ENCODE results near the gene CREB3L1. TPM values are rescaled to one million over a fixed set of nuclear protein-coding genes. Genes with fewer than 3 reads are reported as not detected.

CREB3L1 gene
- total RNA-seq, 1 experiment from 2014 or later = 1.1 TPM

- intact Hi-C loops (cut with micrococcal nuclease) = no loop called here
- no peaks in the 10 kb centered on the region for H4K20me1 ChIP-seq (ENCODE audit: low read length)
- TF ChIP-seq EZH2phosphoT487 (IDR thresholded peaks at IDR 0.05; ENCODE audit: borderline replicate concordance, low read length) (no peak), EZH2 (IDR thresholded peaks at IDR 0.05; ENCODE audit: low read length, unreplicated experiment) (no peak), CTCF (conservative IDR thresholded peaks at IDR 0.05; ENCODE audit: low read depth, low read length) (no peak)
- ChIA-PET CTCF (interaction anchor here (0.5 kb wide), 1 partner anchor 178 kb away, joined by 3 read pairs; no protein-coding TSS in a partner anchor), POLR2A (ENCODE audit: unreplicated experiment) (interaction anchor here (0.7 to 0.9 kb wide), 2 partner anchors 41 to 96 kb away, joined by 4 to 6 read pairs; no protein-coding TSS in a partner anchor)
- no peaks in the 10 kb centered on the region for H3K36me3 ChIP-seq (ENCODE audit: low read depth, low read length)
- peak; percentile 21 for DNase-seq
- H3K4me2 ChIP-seq (ENCODE audit: low read length) = peak overlapping the region; percentile 72
- H3K4me1 ChIP-seq (ENCODE audit: insufficient read depth, low read length) = peaks cover 13% of the 10 kb centered on the region; the same call in 1 of the 2 replicates
- no peaks in the 10 kb centered on the region for H3K9me3 ChIP-seq (ENCODE audit: low read length)
- no peaks in the 10 kb centered on the region for H3K27me3 ChIP-seq (ENCODE audit: low read length)
- H3K9ac ChIP-seq (ENCODE audit: low read length) = no peak overlapping the region
- no peaks in the 10 kb centered on the region for H3K9me2 ChIP-seq (replicated peaks; ENCODE audit: low read length)
- no peak overlapping the region for H3K27ac ChIP-seq (ENCODE audit: low read length)
- H3F3A ChIP-seq (ENCODE audit: low read length, unreplicated experiment) = no peaks in the 10 kb centered on the region
- no peaks in the 10 kb centered on the region for H3K79me2 ChIP-seq (ENCODE audit: low read length)
- peak overlapping the region; percentile 80 for H2AFZ ChIP-seq (ENCODE audit: low read length)
- no TSS peak for BruUV-seq (replicated peaks)
- H3K4me3 ChIP-seq (ENCODE audit: low read length) = peak overlapping the region; percentile 50
- ATAC-seq = peak; percentile 62
These were observed 61.7 kb downstream of the CREB3L1 start for GRCh38 chr11:46338988-46339666.

GRCh38 chr11:46339816-46340215, 62.4 kb downstream of the CREB3L1 start:
- ATAC-seq = no peak

More at GRCh38 chr11:46339816-46340215, 62.4 kb downstream of the CREB3L1 start:
- H3K4me2 ChIP-seq (ENCODE audit: low read length) = no peak overlapping the region
- intact Hi-C loops (cut with micrococcal nuclease) = no loop called here
- no peaks in the 10 kb centered on the region for H3K79me2 ChIP-seq (ENCODE audit: low read length)
- H3K9ac ChIP-seq (ENCODE audit: low read length) = no peak overlapping the region
- no peak for DNase-seq
- no peak for TF ChIP-seq EZH2phosphoT487 (IDR thresholded peaks at IDR 0.05; ENCODE audit: borderline replicate concordance, low read length)
- no peak for TF ChIP-seq CTCF (conservative IDR thresholded peaks at IDR 0.05; ENCODE audit: low read depth, low read length)
- no peak for TF ChIP-seq EZH2 (IDR thresholded peaks at IDR 0.05; ENCODE audit: low read length, unreplicated experiment)
- no peak overlapping the region for H3K4me3 ChIP-seq (ENCODE audit: low read length)
- H2AFZ ChIP-seq (ENCODE audit: low read length) = no peak overlapping the region; the same call in 1 of the 2 replicates
- CTCF ChIA-PET = no interaction called here
- no peaks in the 10 kb centered on the region for H4K20me1 ChIP-seq (ENCODE audit: low read length)
- no peaks in the 10 kb centered on the region for H3K36me3 ChIP-seq (ENCODE audit: low read depth, low read length)
- peaks cover 13% of the 10 kb centered on the region; the same call in 1 of the 2 replicates for H3K4me1 ChIP-seq (ENCODE audit: insufficient read depth, low read length)
- H3K9me2 ChIP-seq (replicated peaks; ENCODE audit: low read length) = no peaks in the 10 kb centered on the region
- no peaks in the 10 kb centered on the region for H3K9me3 ChIP-seq (ENCODE audit: low read length)
- POLR2A ChIA-PET (ENCODE audit: unreplicated experiment) = no interaction called here
- no peak overlapping the region for H3K27ac ChIP-seq (ENCODE audit: low read length)
- no peaks in the 10 kb centered on the region for H3F3A ChIP-seq (ENCODE audit: low read length, unreplicated experiment)
- H3K27me3 ChIP-seq (ENCODE audit: low read length) = no peaks in the 10 kb centered on the region
- BruUV-seq (replicated peaks) = no TSS peak
